ENCODE data around the gene PIK3R5. TPM values are rescaled to one million over a fixed set of nuclear protein-coding genes. Genes with fewer than 3 reads are reported as not detected.
A peak's percentile ranks its signal among the peaks of the same experiment; 100 is the strongest.

PIK3R5 gene
- total RNA-seq, 6 donors from 2014 or later: 22.3 to 175 (median 49.8) TPM

DNA sequence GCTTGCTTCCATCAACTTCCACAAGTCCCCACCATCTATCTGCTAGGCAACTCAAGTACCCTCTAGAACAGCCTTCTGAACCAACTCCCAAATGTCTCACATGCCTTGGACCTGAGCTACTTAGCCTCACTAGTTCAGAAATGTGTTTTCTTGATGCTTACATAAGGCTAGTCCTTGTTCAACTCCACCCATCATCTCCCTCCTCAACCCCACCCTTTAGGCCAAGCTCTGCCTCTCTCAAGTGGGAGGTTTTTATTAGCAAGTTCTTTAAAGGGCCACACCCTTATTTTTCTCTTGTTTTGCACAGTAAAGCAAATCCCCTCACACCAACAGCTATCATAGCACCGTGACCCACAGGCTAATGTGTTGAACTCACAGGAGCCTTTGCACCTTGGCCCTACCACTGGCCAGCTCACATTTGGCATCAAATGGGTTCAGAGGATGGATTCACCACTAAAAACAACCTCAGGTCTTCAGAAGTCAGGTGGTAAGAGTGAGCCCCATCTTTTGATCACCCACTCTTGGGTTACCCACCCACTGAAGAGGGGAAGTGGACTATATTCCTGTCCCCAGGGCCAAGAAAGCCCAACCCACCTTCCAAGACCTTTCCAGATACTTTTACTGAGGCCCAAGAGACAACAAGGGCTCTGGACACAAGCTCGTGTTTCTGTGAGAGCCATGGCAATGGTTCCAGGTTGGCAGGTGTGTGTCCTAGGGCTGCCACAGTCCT is 12.2 kb downstream of the PIK3R5 start:
- peak overlapping the region; percentile 78 to 86 (median 84) for H3K27ac ChIP-seq
- H3K4me3 ChIP-seq: no peak overlapping the region
- H3K9me3 ChIP-seq: no peaks in the 10 kb centered on the region
- H3K27me3 ChIP-seq: no peaks in the 10 kb centered on the region
- peaks cover 3 to 38% (median 16%) of the 10 kb centered on the region in 4 donors for H3K4me1 ChIP-seq
- H3K36me3 ChIP-seq: no peaks in the 10 kb centered on the region
- DNase-seq (no peak), ATAC-seq (ENCODE audit: low FRiP score in 2 of 2) (peak in 1 of 2 donors; percentile 39)
- peak in 1 of 4 donors; percentile 19 for TF ChIP-seq POLR2A (IDR thresholded peaks at IDR 0.05)
- TF ChIP-seq, protein P1, sequence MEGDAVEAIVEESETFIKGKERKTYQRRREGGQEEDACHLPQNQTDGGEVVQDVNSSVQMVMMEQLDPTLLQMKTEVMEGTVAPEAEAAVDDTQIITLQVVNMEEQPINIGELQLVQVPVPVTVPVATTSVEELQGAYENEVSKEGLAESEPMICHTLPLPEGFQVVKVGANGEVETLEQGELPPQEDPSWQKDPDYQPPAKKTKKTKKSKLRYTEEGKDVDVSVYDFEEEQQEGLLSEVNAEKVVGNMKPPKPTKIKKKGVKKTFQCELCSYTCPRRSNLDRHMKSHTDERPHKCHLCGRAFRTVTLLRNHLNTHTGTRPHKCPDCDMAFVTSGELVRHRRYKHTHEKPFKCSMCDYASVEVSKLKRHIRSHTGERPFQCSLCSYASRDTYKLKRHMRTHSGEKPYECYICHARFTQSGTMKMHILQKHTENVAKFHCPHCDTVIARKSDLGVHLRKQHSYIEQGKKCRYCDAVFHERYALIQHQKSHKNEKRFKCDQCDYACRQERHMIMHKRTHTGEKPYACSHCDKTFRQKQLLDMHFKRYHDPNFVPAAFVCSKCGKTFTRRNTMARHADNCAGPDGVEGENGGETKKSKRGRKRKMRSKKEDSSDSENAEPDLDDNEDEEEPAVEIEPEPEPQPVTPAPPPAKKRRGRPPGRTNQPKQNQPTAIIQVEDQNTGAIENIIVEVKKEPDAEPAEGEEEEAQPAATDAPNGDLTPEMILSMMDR (IDR thresholded peaks at IDR 0.05): no peak
- TF ChIP-seq EP300 (IDR thresholded peaks at IDR 0.05): no peak
- 69 to 81% methylated on average over 1 to 2 of the region's 2 CpGs for WGBS, 2 donors

DNA sequence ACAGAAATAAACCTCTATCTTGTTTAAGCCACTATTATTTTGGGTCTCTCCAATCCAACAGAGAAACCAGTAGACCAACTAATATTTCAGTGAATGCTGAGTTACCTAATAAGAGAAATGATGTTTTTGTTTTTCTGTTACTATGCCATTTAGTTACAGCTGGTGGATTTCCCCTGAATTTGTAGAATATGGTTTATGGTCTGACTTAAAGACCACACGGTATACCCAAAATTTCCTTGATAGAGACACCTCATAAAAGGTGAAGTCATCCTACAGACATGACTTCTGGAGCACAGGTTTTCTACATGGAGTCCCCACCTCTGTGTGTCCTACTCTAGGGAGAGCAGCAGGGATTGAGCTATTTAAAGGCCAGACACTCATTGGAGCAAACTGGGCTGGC is 13.3 kb downstream of the PIK3R5 start:
- TF ChIP-seq, protein P1 (IDR thresholded peaks at IDR 0.05): no peak
- TF ChIP-seq POLR2AphosphoS5 (IDR thresholded peaks at IDR 0.05) (no peak), EP300 (IDR thresholded peaks at IDR 0.05) (no peak), POLR2A (IDR thresholded peaks at IDR 0.05) (no peak)
- H3K4me1 ChIP-seq: peaks cover 3 to 38% (median 15%) of the 10 kb centered on the region in 4 donors
- no peak for DNase-seq
- WGBS, 2 donors: 83 to 93% methylated on average over 1 of the region's 1 CpG
- no peaks in the 10 kb centered on the region for H3K36me3 ChIP-seq
- ATAC-seq (ENCODE audit: low FRiP score in 2 of 2): no peak
- H3K4me3 ChIP-seq: no peak overlapping the region
- H3K27ac ChIP-seq: peak overlapping the region in 1 of 4 donors; percentile 85
- H3K9me3 ChIP-seq: no peaks in the 10 kb centered on the region
- H3K27me3 ChIP-seq: no peaks in the 10 kb centered on the region

DNA sequence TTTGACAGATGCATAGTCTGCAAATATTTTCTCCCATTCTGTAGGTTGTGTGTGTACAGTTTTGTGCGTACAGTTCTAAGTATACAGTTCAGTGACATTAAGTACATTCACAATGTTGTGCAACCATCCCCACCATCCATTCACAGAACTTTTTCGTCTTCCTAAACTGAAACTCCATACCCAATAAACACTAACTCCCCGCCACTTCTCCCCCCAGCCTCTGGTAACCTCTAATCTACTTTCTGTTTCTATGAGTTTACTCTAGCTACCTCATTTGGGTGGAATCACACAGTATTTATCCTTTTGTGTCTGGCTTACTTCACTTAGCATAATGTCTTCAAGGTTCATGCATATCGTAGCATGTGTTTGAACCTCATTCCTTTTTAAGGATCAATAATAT is 14.3 kb downstream of the PIK3R5 start:
- no peak overlapping the region for H3K4me3 ChIP-seq
- no peak for TF ChIP-seq EP300 (IDR thresholded peaks at IDR 0.05)
- H3K27ac ChIP-seq: no peak overlapping the region
- no peaks in the 10 kb centered on the region for H3K36me3 ChIP-seq
- peaks cover 3 to 32% (median 12%) of the 10 kb centered on the region in 4 donors for H3K4me1 ChIP-seq
- ATAC-seq (ENCODE audit: low FRiP score in 2 of 2) (no peak), DNase-seq (no peak)
- H3K27me3 ChIP-seq: no peaks in the 10 kb centered on the region
- H3K9me3 ChIP-seq: no peaks in the 10 kb centered on the region
- 73 to 78% methylated on average over 4 of the region's 4 CpGs for WGBS, 2 donors

DNA sequence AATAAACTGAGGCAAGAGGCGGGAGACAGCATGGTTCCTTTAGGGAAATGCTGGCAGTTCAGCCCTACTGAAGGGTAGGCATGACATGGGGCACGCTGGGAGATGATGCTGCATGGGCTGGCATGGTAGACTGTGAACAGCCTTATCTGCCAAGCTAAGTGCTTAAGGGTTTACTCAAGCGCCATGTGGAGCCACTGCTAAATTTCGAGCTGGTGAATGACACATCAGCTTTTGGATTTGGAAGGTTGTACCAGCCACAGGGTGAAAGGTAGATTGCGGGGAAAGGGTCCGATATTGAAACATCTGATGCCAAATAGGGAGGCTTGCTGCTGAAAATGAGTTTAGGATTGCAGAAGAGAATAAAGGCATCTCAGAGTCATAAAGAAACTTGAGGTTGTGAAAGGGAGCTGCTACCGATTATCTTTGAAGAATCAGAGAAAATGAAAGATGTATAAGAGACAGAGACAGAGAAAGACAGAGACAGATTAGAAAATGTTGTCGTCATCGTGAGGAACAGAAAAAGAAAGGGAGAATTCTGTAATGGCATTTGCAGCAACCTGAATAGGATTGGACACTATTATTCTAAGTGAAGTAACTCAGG is 16.3 kb downstream of the PIK3R5 start:
- Histone ChIP-seq H3K36me3 (no peaks in the 10 kb centered on the region), H3K27me3 (no peaks in the 10 kb centered on the region), H3K4me3 (no peak overlapping the region), H3K4me1 (peaks cover 0 to 25% (median 7%) of the 10 kb centered on the region in 4 donors), H3K9me3 (no peaks in the 10 kb centered on the region), H3K27ac (no peak overlapping the region)
- WGBS, 2 donors: 79 to 82% methylated on average over 9 of the region's 9 CpGs
- TF ChIP-seq POLR2AphosphoS5 (IDR thresholded peaks at IDR 0.05) (no peak), EP300 (IDR thresholded peaks at IDR 0.05) (no peak), POLR2A (IDR thresholded peaks at IDR 0.05) (no peak)
- TF ChIP-seq, protein P1 (IDR thresholded peaks at IDR 0.05): no peak
- no peak for DNase-seq
- ATAC-seq (ENCODE audit: low FRiP score in 2 of 2): no peak

DNA sequence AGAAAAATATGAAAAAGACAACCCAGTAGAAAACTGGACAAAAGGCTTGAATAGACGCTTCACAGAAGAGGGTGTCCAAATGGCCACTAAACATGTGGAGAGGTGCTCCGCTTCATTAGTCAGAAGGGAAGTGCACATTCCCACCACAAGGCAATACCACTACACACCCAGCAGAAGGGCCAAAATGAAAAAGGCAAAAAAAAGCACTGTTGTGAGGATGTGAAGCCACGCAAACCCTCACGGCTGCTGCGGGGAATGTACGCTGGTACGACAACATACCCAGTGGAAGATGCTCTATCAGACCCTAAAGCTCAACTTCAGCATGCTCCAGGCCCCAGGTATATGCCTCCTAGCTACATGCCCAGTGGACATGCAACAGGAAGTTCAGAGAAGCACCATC is 17.0 kb downstream of the PIK3R5 start:
- peaks cover 0 to 20% (median 3%) of the 10 kb centered on the region in 4 donors for H3K4me1 ChIP-seq
- no peak overlapping the region for H3K4me3 ChIP-seq
- no peak for DNase-seq
- H3K27ac ChIP-seq: no peak overlapping the region
- TF ChIP-seq, protein P1 (IDR thresholded peaks at IDR 0.05): no peak
- TF ChIP-seq EP300 (IDR thresholded peaks at IDR 0.05): no peak
- no peak for TF ChIP-seq POLR2AphosphoS5 (IDR thresholded peaks at IDR 0.05)
- TF ChIP-seq POLR2A (IDR thresholded peaks at IDR 0.05): no peak
- no peaks in the 10 kb centered on the region for H3K27me3 ChIP-seq
- 92 to 95% methylated on average over 7 of the region's 7 CpGs for WGBS, 2 donors
- no peaks in the 10 kb centered on the region for H3K36me3 ChIP-seq
- no peak for ATAC-seq (ENCODE audit: low FRiP score in 2 of 2)
- H3K9me3 ChIP-seq: no peaks in the 10 kb centered on the region
